B cell (primary cell): Measurements from ENCODE around the gene IRF7. TPM values are rescaled to one million over a fixed set of nuclear protein-coding genes. Genes with fewer than 3 reads are reported as not detected.

Experiments used
- ATAC-seq: fragments of 200-7000 bp; cut with Tn5 transposase; one replicate; pipeline ENCODE4 v1.10.0; 2021; ENCODE audit warnings: low read depth, mild to moderate bottlenecking, moderate number of reproducible peaks, moderate library complexity
- CTCF ChIA-PET: fragments of 350-600 bp; sonication (Branson Sonifier 250); formaldehyde crosslinking; loops from one replicate; lab custom pipeline; 2021; ENCODE audit warnings: antibody characterized with exemption, inconsistent platforms; lab: Charles Lee
- POLR2A ChIA-PET: fragments of 350-600 bp; sonication (Branson Sonifier 250); formaldehyde crosslinking; loops from one replicate; lab custom pipeline; 2021; ENCODE audit warnings: antibody characterized with exemption; lab: Charles Lee
- DNase-seq: peaks from one replicate; pipeline ENCODE4 v3.0.0; 2013
- H2AFZ ChIP-seq: 2 replicates; pipeline ENCODE4 v1.6.1; 2012; ENCODE audit warnings: mild to moderate bottlenecking, low read depth, low read length; ENCODE audit not compliant: insufficient read depth, poor library complexity, severe bottlenecking
- H3K27ac ChIP-seq, 2 donors: 1 replicate in 1 of 2; 2 replicates in 1 of 2; pipeline ENCODE4 v1.5.1; 2012 to 2013; ENCODE audit warnings: low read length in 2 of 2, mild to moderate bottlenecking in 2 of 2, moderate library complexity in 1 of 2
- H3K27me3 ChIP-seq, 4 experiments: fragments of 200-600 bp in 1 of 4; sonication (generic) in 1 of 4; replicated peaks in 1 of 4; 1 replicate in 2 of 4; 2 replicates in 2 of 4; pipeline versions ENCODE4 v1.6.1 to v1.7.0; 2013 to 2016; ENCODE audit warnings: low read length in 3 of 4, mild to moderate bottlenecking in 2 of 4, mixed read lengths in 1 of 4, moderate library complexity in 1 of 4; ENCODE audit not compliant: insufficient read depth in 4 of 4, control insufficient read depth in 3 of 4; ENCODE audit errors: control extremely low read depth in 1 of 4
- H3K36me3 ChIP-seq, 2 experiments: replicated peaks in 1 of 2; 1 replicate in 1 of 2; 2 replicates in 1 of 2; pipeline versions ENCODE4 v1.6.1 to v1.7.1; 2013; ENCODE audit warnings: low read length in 1 of 2; ENCODE audit not compliant: insufficient read depth in 2 of 2, control insufficient read depth in 1 of 2; ENCODE audit errors: control extremely low read depth in 1 of 2, extremely low read depth in 1 of 2
- H3K4me1 ChIP-seq, 2 donors: fragments of 200-600 bp in 1 of 2; sonication (generic) in 1 of 2; 1 replicate in 1 of 2; 2 replicates in 1 of 2; pipeline versions ENCODE4 v1.5.1 to v1.6.1; 2013 to 2017; ENCODE audit warnings: low read length in 2 of 2; ENCODE audit not compliant: control insufficient read depth in 2 of 2, insufficient read depth in 2 of 2
- H3K4me2 ChIP-seq: replicated peaks from 2 replicates; pipeline ENCODE3; 2012; ENCODE audit warnings: mild to moderate bottlenecking, low read depth, low read length; ENCODE audit not compliant: poor library complexity, severe bottlenecking
- H3K4me3 ChIP-seq, 5 experiments: fragments of 200-600 bp in 1 of 5; sonication (generic) in 1 of 5; 1 replicate in 3 of 5; 2 replicates in 2 of 5; pipeline versions ENCODE4 v1.5.1 to v1.7.0; 2011 to 2016; ENCODE audit warnings: low read length in 4 of 5, mild to moderate bottlenecking in 4 of 5, low read depth in 2 of 5, control low read depth in 1 of 5, moderate library complexity in 1 of 5; ENCODE audit not compliant: insufficient read depth in 1 of 5; ENCODE audit errors: control extremely low read depth in 1 of 5, extremely low read depth in 1 of 5
- H3K79me2 ChIP-seq: fragments of 200-600 bp; sonication (generic); one replicate; pipeline ENCODE4 v1.6.0; 2016; ENCODE audit warnings: low read length; ENCODE audit not compliant: control insufficient read depth, insufficient read depth
- H3K9ac ChIP-seq: fragments of 200-600 bp; sonication (generic); 2 replicates; pipeline ENCODE4 v1.6.1; 2017; ENCODE audit warnings: mild to moderate bottlenecking, low read length, moderate library complexity
- H3K9me3 ChIP-seq, 3 donors: one replicate each; pipeline versions ENCODE4 v1.6.1 to v1.7.1; 2013; ENCODE audit warnings: low read length in 2 of 3; ENCODE audit not compliant: control insufficient read depth in 2 of 3, insufficient read depth in 1 of 3; ENCODE audit errors: control extremely low read depth in 1 of 3
- H4K20me1 ChIP-seq: 2 replicates; pipeline ENCODE4 v1.6.0; 2012; ENCODE audit warnings: mild to moderate bottlenecking, low read length; ENCODE audit not compliant: insufficient read depth, control insufficient read depth, poor library complexity, severe bottlenecking
- H3K27ac Mint-ChIP-seq: one replicate; pipeline ENCODE4 v1.8.0; 2021; ENCODE audit warnings: mixed read lengths
- H3K27me3 Mint-ChIP-seq: one replicate; pipeline ENCODE4 v1.8.0; 2021; ENCODE audit warnings: mixed read lengths
- H3K4me1 Mint-ChIP-seq: one replicate; pipeline ENCODE4 v1.8.0; 2021; ENCODE audit warnings: mixed read lengths
- H3K4me3 Mint-ChIP-seq: one replicate; pipeline ENCODE4 v1.8.0; 2021; ENCODE audit warnings: mixed read lengths
- H3K9me3 Mint-ChIP-seq: one replicate; pipeline ENCODE4 v1.8.0; 2022; ENCODE audit warnings: mixed read lengths; ENCODE audit not compliant: insufficient read depth
- CTCF ChIP-seq: fragments of 200-600 bp; IDR thresholded peaks from one replicate; pipeline ENCODE4 v1.8.0; 2022; ENCODE audit warnings: antibody characterized with exemption, mild to moderate bottlenecking
- EZH2 ChIP-seq: IDR thresholded peaks from 2 replicates; pipeline ENCODE4 v1.6.1; 2012; ENCODE audit warnings: borderline replicate concordance, low read depth, mild to moderate bottlenecking, moderate library complexity, low read length; ENCODE audit not compliant: insufficient read depth, poor library complexity, severe bottlenecking
- WGBS: methylation state at CpG from one replicate; pipeline ENCODE4 v1.1.5; 2013; ENCODE audit warnings: missing lambda C conversion rate; ENCODE audit not compliant: insufficient coverage; 5-methylcytosine and 5-hydroxymethylcytosine counted together
- intact Hi-C: fragments of 100-400 bp; cut with micrococcal nuclease; formaldehyde crosslinking; loops from one replicate; pipeline ENCODE4 v1.10.0; 2022
- polyA plus RNA-seq: library from polyadenylated mRNA; depleted of rRNA; stranded (reverse); fragments of >200 nt; gene quantifications from 2 replicates; pipeline ENCODE4 v1.2.3, GENCODE V29; 2012
- total RNA-seq, 2 donors: library from RNA; stranded (reverse); fragments of 120-200 nt in 1 of 2; gene quantifications; 1 replicate in 1 of 2; 2 replicates in 1 of 2; pipeline versions ENCODE4 v1.2.3 to v1.2.4, GENCODE V29; 2013 to 2022

The IRF7 gene
- total and polyA plus RNA-seq, 2 donors (not counting 1 experiment from before 2014, with no cell fraction given), result 136 to 184 TPM

- Histone ChIP-seq H3K9me3 (peaks cover 0 to 7% (median 0%) of the 10 kb centered on the region in 3 donors), H2AFZ (no peak overlapping the region), H3K4me2 (no peak overlapping the region), H3K36me3 (no peaks in the 10 kb centered on the region), H3K4me3 (no peak overlapping the region), H4K20me1 (peaks cover 16% of the 10 kb centered on the region), H3K9ac (no peak overlapping the region), H3K27me3 (peaks cover 0 to 31% (median 17%) of the 10 kb centered on the region in 4 experiments), H3K4me1 (peaks cover 24 to 34% of the 10 kb centered on the region in 2 donors), H3K79me2 (peaks cover 2% of the 10 kb centered on the region), H3K27ac (no peak overlapping the region)
- DNase-seq (no peak), ATAC-seq (no peak)
- intact Hi-C loops, result no loop called here
- Mint-ChIP-seq H3K4me3 (no peak overlapping the region), H3K27me3 (peaks cover 13% of the 10 kb centered on the region), H3K4me1 (peaks cover 22% of the 10 kb centered on the region), H3K27ac (no peak overlapping the region), H3K9me3 (no peaks in the 10 kb centered on the region)
- TF ChIP-seq CTCF, result no peak
- no peak for TF ChIP-seq EZH2
- CTCF ChIA-PET, result no interaction called here
- WGBS, result 94% methylated on average over 15 of the region's 19 CpGs
- POLR2A ChIA-PET, result no interaction called here
These were observed 26.1 kb upstream of the IRF7 start for GRCh38 chr11:641806-642370.

- H3K9me3 Mint-ChIP-seq, result no peaks in the 10 kb centered on the region
- CTCF ChIA-PET, result no interaction called here
- H3K27ac ChIP-seq, result no peak overlapping the region
- H3K27me3 Mint-ChIP-seq, result peaks cover 23% of the 10 kb centered on the region
- no peak for TF ChIP-seq CTCF
- no peak for TF ChIP-seq EZH2
- H3K79me2 ChIP-seq, result peaks cover 2% of the 10 kb centered on the region
- H3K27ac Mint-ChIP-seq, result peak overlapping the region; percentile 70
- no peak overlapping the region for H2AFZ ChIP-seq
- intact Hi-C loops, result no loop called here
- H3K4me2 ChIP-seq, result peak overlapping the region; percentile 76
- ATAC-seq, result peak; percentile 44
- H3K4me1 Mint-ChIP-seq, result peaks cover 21% of the 10 kb centered on the region
- H3K4me3 ChIP-seq, result peak overlapping the region in 1 of 5 experiments; percentile 41
- H4K20me1 ChIP-seq, result peaks cover 16% of the 10 kb centered on the region
- peaks cover 24 to 28% of the 10 kb centered on the region in 2 donors for H3K4me1 ChIP-seq
- no peaks in the 10 kb centered on the region for H3K36me3 ChIP-seq
- H3K27me3 ChIP-seq, result peaks cover 0 to 38% (median 20%) of the 10 kb centered on the region in 4 experiments
- peaks cover 0 to 7% (median 0%) of the 10 kb centered on the region in 3 donors for H3K9me3 ChIP-seq
- peak; percentile 50 for DNase-seq
- 5% methylated on average over 56 of the region's 69 CpGs for WGBS
- peak overlapping the region; percentile 80 for H3K4me3 Mint-ChIP-seq
- POLR2A ChIA-PET, result interaction anchor here (0.6 kb wide), 1 partner anchor 14 kb away, joined by 3 read pairs; no protein-coding TSS in a partner anchor
- no peak overlapping the region for H3K9ac ChIP-seq
These were observed 24.4 kb upstream of the IRF7 start for GRCh38 chr11:640021-640706.
